ENCODE measurements around the gene ETS1. TPM values are rescaled to one million over a fixed set of nuclear protein-coding genes. Genes with fewer than 3 reads are reported as not detected.

Gene ETS1
- total RNA-seq, 2 experiments from 2014 or later: 203 to 466 TPM

GRCh38 chr11:128575961-128576350 is 11.4 kb downstream of the ETS1 start:
- no peaks in the 10 kb centered on the region for H4K20me1 ChIP-seq (ENCODE audit: insufficient read depth, low read length)
- H3K9me2 ChIP-seq (ENCODE audit: insufficient read depth, low read length): no peaks in the 10 kb centered on the region
- ChIA-PET POLR2A (no interaction called here), CTCF (ENCODE audit: unreplicated experiment) (no interaction called here)
- no peak overlapping the region for H3K27ac ChIP-seq (ENCODE audit: low read depth, low read length, poor library complexity, severe bottlenecking)
- TF ChIP-seq, protein P1, sequence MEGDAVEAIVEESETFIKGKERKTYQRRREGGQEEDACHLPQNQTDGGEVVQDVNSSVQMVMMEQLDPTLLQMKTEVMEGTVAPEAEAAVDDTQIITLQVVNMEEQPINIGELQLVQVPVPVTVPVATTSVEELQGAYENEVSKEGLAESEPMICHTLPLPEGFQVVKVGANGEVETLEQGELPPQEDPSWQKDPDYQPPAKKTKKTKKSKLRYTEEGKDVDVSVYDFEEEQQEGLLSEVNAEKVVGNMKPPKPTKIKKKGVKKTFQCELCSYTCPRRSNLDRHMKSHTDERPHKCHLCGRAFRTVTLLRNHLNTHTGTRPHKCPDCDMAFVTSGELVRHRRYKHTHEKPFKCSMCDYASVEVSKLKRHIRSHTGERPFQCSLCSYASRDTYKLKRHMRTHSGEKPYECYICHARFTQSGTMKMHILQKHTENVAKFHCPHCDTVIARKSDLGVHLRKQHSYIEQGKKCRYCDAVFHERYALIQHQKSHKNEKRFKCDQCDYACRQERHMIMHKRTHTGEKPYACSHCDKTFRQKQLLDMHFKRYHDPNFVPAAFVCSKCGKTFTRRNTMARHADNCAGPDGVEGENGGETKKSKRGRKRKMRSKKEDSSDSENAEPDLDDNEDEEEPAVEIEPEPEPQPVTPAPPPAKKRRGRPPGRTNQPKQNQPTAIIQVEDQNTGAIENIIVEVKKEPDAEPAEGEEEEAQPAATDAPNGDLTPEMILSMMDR (conservative IDR thresholded peaks at IDR 0.05; ENCODE audit: low read length): no peak
- no peak for TF ChIP-seq EZH2phosphoT487 (IDR thresholded peaks at IDR 0.05; ENCODE audit: borderline replicate concordance, low read depth, low read length)
- H3K36me3 ChIP-seq (ENCODE audit: insufficient read depth, low read length): no peaks in the 10 kb centered on the region
- intact Hi-C loops (cut with micrococcal nuclease; ENCODE audit: unreplicated experiment): no loop called here
- H3K4me2 ChIP-seq (ENCODE audit: low read length): peak overlapping the region; percentile 4; the same call in 1 of the 2 replicates
- BruUV-seq (replicated peaks): no TSS peak
- no peak overlapping the region for H3K4me3 ChIP-seq (ENCODE audit: low read depth, low read length, poor library complexity, severe bottlenecking)
- H3K4me1 ChIP-seq (ENCODE audit: insufficient read depth, low read length, poor library complexity, severe bottlenecking): peaks cover 26% of the 10 kb centered on the region
- H3K9me3 ChIP-seq (ENCODE audit: low read length): no peaks in the 10 kb centered on the region
- peak overlapping the region; percentile 48; the same call in 1 of the 2 replicates for H2AFZ ChIP-seq (ENCODE audit: low read length)
- DNase-seq (ENCODE audit: low spot score): no peak
- no peaks in the 10 kb centered on the region for H3K79me2 ChIP-seq (ENCODE audit: insufficient read depth, low read depth, low read length)

DNA sequence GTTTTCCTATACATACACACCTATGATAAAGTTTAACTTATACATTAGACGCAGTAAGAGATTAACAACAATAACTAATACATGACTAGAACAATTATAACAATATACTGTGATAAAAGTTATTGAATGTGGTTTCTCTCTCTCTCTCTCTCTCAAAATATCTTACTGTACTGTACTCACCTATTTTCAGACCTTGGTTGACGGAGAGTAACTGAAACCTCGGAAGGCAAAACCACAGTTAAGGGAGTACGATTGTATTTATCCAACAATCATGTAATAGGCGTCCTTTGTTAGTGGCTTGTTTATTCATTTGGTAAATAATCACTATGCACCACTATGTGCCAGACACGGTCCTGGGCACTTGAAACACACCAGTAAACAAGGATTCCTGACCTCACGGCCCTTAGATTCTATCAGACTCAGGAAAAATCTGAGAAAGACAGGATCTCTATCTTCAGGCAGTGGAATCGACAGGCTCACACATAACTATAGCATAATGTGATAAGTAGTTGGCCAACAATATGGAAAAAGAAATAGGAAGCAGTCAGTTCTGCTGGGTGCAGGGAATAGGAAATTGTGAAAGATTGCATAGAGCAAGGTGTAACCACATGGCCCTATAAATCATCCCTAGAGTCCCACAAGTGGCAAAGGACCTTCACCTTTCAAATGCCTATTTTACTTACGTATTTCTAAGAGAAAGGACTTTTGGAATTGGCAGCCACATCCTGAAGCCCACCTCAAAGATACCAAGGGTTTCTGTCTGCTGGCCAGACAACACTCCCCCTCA is 12.0 kb downstream of the ETS1 start:
- ChIA-PET CTCF (ENCODE audit: unreplicated experiment) (no interaction called here), POLR2A (interaction anchor here (1.7 kb wide), 1 partner anchor 35 kb away, joined by 6 read pairs; no protein-coding TSS in a partner anchor)
- Histone ChIP-seq H3K4me1 (ENCODE audit: insufficient read depth, low read length, poor library complexity, severe bottlenecking) (peaks cover 32% of the 10 kb centered on the region), H3K4me2 (ENCODE audit: low read length) (peak overlapping the region; percentile 4; the same call in 1 of the 2 replicates), H3K4me3 (ENCODE audit: low read depth, low read length, poor library complexity, severe bottlenecking) (no peak overlapping the region), H3K9me2 (ENCODE audit: insufficient read depth, low read length) (no peaks in the 10 kb centered on the region), H3K27ac (ENCODE audit: low read depth, low read length, poor library complexity, severe bottlenecking) (no peak overlapping the region), H3K9me3 (ENCODE audit: low read length) (no peaks in the 10 kb centered on the region), H4K20me1 (ENCODE audit: insufficient read depth, low read length) (no peaks in the 10 kb centered on the region), H2AFZ (ENCODE audit: low read length) (peak overlapping the region; percentile 48; the same call in 1 of the 2 replicates), H3K79me2 (ENCODE audit: insufficient read depth, low read depth, low read length) (no peaks in the 10 kb centered on the region), H3K36me3 (ENCODE audit: insufficient read depth, low read length) (no peaks in the 10 kb centered on the region)
- TF ChIP-seq, protein P1 (conservative IDR thresholded peaks at IDR 0.05; ENCODE audit: low read length): no peak
- no peak for TF ChIP-seq EZH2phosphoT487 (IDR thresholded peaks at IDR 0.05; ENCODE audit: borderline replicate concordance, low read depth, low read length)
- no TSS peak for BruUV-seq (replicated peaks)
- DNase-seq (ENCODE audit: low spot score): no peak
- intact Hi-C loops (cut with micrococcal nuclease; ENCODE audit: unreplicated experiment): no loop called here

- Histone ChIP-seq H2AFZ (ENCODE audit: low read length) (no peak overlapping the region), H3K9me3 (ENCODE audit: low read length) (no peaks in the 10 kb centered on the region), H3K9me2 (ENCODE audit: insufficient read depth, low read length) (no peaks in the 10 kb centered on the region), H3K36me3 (ENCODE audit: insufficient read depth, low read length) (no peaks in the 10 kb centered on the region), H3K4me1 (ENCODE audit: insufficient read depth, low read length, poor library complexity, severe bottlenecking) (peaks cover 37% of the 10 kb centered on the region), H3K27ac (ENCODE audit: low read depth, low read length, poor library complexity, severe bottlenecking) (no peak overlapping the region), H3K4me3 (ENCODE audit: low read depth, low read length, poor library complexity, severe bottlenecking) (no peak overlapping the region), H4K20me1 (ENCODE audit: insufficient read depth, low read length) (no peaks in the 10 kb centered on the region), H3K4me2 (ENCODE audit: low read length) (no peak overlapping the region), H3K79me2 (ENCODE audit: insufficient read depth, low read depth, low read length) (no peaks in the 10 kb centered on the region)
- ChIA-PET CTCF (ENCODE audit: unreplicated experiment) (no interaction called here), POLR2A (interaction anchor here (0.6 to 1.8 kb wide), 9 partner anchors 12 to 257 kb away, joined by 3 to 8 read pairs (median 5); partner anchors contain the start of gene ETS1)
- BruUV-seq (replicated peaks): no TSS peak
- no peak for TF ChIP-seq EZH2phosphoT487 (IDR thresholded peaks at IDR 0.05; ENCODE audit: borderline replicate concordance, low read depth, low read length)
- TF ChIP-seq, protein P1 (conservative IDR thresholded peaks at IDR 0.05; ENCODE audit: low read length): no peak
- intact Hi-C loops (cut with micrococcal nuclease; ENCODE audit: unreplicated experiment): no loop called here
- DNase-seq (ENCODE audit: low spot score): no peak
Measured at GRCh38 chr11:128574576-128575011, 12.8 kb downstream of the ETS1 start.
